Spinal cord (tissue), 10 donors: ENCODE measurements around the gene EMILIN3. TPM values are rescaled to one million over a fixed set of nuclear protein-coding genes. Genes with fewer than 3 reads are reported as not detected.

Experiments
- DNase-seq, 6 donors: peaks; one replicate each; pipeline versions ENCODE4 v3.0.0 to v3.0.0-alpha.2; 2013 to 2015; ENCODE audit warnings: low spot score in 6 of 6, low read depth in 4 of 6
- H3K27ac ChIP-seq: one replicate; pipeline ENCODE4 v1.5.1; 2013; ENCODE audit warnings: low read depth, low read length, control low read depth
- H3K27me3 ChIP-seq: one replicate; pipeline ENCODE4 v1.6.1; 2013; ENCODE audit warnings: low read length; ENCODE audit not compliant: control insufficient read depth, insufficient read depth
- H3K36me3 ChIP-seq: one replicate; pipeline ENCODE4 v1.6.1; 2013; ENCODE audit warnings: low read length; ENCODE audit not compliant: control insufficient read depth, insufficient read depth
- H3K4me1 ChIP-seq: one replicate; pipeline ENCODE4 v1.6.1; 2013; ENCODE audit warnings: low read length; ENCODE audit not compliant: control insufficient read depth, insufficient read depth
- H3K4me3 ChIP-seq: one replicate; pipeline ENCODE4 v1.5.1; 2013; ENCODE audit warnings: low read depth, low read length, control low read depth
- H3K9me3 ChIP-seq: one replicate; pipeline ENCODE4 v1.6.1; 2013; ENCODE audit warnings: low read length; ENCODE audit not compliant: control insufficient read depth, insufficient read depth
- WGBS: methylation state at CpG from one replicate; pipeline ENCODE4 v1.1.5; 2013; ENCODE audit warnings: missing lambda C conversion rate; ENCODE audit not compliant: insufficient coverage; 5-methylcytosine and 5-hydroxymethylcytosine counted together
- polyA plus RNA-seq, 2 donors: library from polyadenylated mRNA; unstranded; fragments of 120-200 nt; gene quantifications; one replicate each; pipeline ENCODE4 v1.2.1, GENCODE V29; 2013; ENCODE audit not compliant: insufficient read length in 2 of 2
- total RNA-seq, 2 donors: library from RNA; depleted of rRNA in 1 of 2; stranded (reverse); fragments of 120-200 nt in 1 of 2; fragments of >200 nt in 1 of 2; gene quantifications; one replicate each; pipeline versions ENCODE4 v1.2.3 to v1.2.4, GENCODE V29; 2013 to 2014
- donor health status: healthy.

The EMILIN3 gene
- total and polyA plus RNA-seq, 4 donors = 8.6 to 16.4 (median 9.6) TPM

DNA sequence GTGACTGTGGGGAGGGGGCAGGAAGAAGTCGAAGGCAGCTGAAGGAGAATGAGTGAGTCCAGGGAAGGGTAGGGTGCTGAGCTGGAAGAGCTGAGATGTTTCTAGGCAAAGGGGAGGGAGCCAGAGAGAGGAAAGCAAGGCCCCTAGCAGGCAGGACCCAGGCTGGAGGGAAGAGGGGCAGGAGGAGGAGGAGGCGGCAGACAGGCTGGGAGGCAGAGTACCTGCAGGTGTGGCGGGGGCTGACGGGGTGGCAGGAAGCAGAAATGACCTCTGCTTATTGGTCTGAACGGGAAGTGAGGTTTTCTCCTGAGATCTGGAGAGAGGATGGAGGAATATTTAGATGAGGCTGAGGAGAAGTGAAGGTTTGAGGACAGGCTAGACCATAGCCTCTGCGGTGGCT lies 10.7 kb upstream of the EMILIN3 start:
- no peaks in the 10 kb centered on the region for H3K9me3 ChIP-seq
- H3K4me3 ChIP-seq = no peak overlapping the region
- no peak overlapping the region for H3K27ac ChIP-seq
- 71% methylated on average over 6 of the region's 6 CpGs for WGBS
- DNase-seq = no peak
- no peaks in the 10 kb centered on the region for H3K27me3 ChIP-seq
- peaks cover 22% of the 10 kb centered on the region for H3K4me1 ChIP-seq
- H3K36me3 ChIP-seq = no peaks in the 10 kb centered on the region

DNA sequence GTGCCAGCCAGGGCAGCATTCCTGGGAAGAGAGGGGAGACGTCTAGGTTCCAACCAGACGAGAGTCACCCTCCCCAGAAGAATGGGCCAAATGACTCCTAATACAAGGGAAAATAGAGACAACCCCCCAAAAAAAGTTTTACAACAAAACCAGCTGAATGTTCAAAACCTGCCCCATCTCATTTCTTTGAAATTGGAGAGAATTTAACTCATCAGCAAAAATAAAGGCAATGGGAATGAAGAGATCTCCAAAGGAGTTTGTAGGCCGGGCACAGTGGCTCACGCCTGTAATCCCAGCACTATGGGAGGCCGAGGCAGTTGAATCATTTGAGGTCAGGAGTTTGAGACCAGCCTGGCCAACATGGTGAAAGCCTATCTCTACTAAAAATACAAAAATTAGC lies 9.7 kb upstream of the EMILIN3 start:
- no peaks in the 10 kb centered on the region for H3K36me3 ChIP-seq
- no peak overlapping the region for H3K27ac ChIP-seq
- H3K27me3 ChIP-seq = no peaks in the 10 kb centered on the region
- DNase-seq = no peak
- no peak overlapping the region for H3K4me3 ChIP-seq
- WGBS = 100% methylated on average over 3 of the region's 5 CpGs
- peaks cover 22% of the 10 kb centered on the region for H3K4me1 ChIP-seq
- H3K9me3 ChIP-seq = no peaks in the 10 kb centered on the region

DNA sequence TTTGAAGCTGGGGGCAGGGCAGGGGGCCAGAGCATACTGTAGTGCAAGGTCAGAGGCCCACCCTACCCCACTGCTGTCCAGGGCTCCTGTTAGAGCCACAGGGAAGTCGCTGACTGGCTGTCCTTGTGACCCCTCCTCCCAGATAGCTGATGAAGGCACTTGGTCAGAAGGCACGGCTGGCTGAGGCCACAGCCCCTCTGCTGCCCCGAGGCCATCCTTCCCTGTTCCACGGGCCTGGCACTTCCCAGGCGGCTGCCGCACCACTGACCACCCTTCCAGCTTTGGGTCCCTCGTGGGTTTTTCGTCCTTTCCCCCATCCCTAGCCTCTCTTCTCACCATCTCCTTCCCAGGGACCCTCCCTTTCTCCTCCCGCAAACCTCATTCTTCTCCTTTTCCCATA lies 9.2 kb upstream of the EMILIN3 start:
- 72% methylated on average over 9 of the region's 9 CpGs for WGBS
- DNase-seq = no peak
- no peaks in the 10 kb centered on the region for H3K27me3 ChIP-seq
- H3K27ac ChIP-seq = no peak overlapping the region
- H3K4me1 ChIP-seq = peaks cover 20% of the 10 kb centered on the region
- no peaks in the 10 kb centered on the region for H3K9me3 ChIP-seq
- H3K4me3 ChIP-seq = no peak overlapping the region
- no peaks in the 10 kb centered on the region for H3K36me3 ChIP-seq

DNA sequence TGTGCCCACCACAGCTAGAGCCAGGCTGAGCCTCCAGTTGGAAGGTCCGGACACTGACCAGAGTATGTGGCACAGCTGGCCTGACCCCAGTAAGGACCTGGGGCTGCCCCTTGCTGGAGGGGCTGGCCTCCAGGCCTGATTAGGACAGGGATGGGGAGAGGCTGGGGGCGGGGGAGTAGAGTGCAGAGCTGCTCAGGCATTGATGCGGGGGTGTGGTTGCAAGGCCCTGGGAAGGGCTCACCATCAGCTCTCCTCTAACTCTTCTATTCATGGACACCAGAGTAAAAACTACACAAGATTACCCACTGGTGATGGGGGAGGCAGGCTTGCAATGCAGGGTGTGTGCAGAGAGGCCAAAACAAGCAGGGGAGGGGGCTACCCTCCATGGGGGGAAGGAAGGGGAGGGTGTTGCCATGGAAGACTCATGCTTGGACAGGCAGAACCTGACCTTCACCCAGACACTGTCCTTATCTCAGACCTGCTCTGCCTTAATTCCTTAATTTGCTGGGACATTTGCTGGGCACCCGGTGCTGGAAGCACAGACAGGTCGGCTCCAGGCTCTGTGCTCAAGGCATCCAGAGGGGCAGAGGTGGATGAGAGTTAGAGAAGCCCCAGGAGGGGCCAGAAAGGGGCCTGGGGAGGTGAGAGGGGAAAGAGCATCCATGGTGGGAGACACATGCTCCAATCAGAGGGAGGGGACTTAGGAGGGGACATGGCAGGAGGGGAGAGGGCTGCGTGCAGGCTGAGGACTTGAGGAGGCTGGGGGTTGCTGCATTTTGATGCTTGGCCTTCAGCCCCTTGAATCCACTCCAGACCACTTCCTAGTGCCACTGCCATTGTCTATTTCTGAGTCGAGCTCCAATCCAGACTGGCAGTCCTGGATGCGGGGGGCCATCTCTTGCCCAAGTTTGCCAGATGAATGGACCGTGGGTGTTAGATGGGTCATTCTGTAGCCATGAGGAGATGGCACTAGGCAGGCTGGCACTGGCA lies 7.6 kb upstream of the EMILIN3 start:
- WGBS = 76% methylated on average over 7 of the region's 9 CpGs
- Histone ChIP-seq H3K4me1 (peaks cover 14% of the 10 kb centered on the region), H3K9me3 (no peaks in the 10 kb centered on the region), H3K27ac (no peak overlapping the region), H3K36me3 (no peaks in the 10 kb centered on the region), H3K27me3 (no peaks in the 10 kb centered on the region), H3K4me3 (no peak overlapping the region)
- DNase-seq = no peak

DNA sequence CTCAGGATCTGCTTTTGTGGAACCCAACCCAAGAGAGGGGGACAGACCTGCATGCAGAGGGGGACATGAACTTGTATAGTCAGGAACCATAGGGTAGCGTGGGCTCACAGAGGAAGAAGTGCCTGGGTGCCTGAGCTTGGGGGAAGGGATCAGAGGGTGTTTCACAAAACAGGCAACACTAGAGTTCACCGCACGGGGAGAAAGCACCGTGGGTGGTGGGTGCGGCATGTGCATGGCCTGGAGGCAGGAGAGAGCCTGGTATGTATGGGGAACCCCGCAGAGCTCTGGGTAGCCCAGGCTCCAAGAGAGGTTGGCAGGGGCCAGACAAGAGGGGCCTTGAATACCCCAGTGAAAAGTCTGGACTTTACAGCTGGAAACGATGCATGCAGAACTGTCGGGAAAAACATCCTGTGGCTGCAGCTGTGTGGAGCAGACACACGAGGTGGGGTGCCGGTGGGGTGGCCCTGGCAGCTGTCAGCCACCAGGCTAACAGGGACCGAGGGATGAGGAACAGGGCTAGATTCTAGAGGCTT lies 6.7 kb upstream of the EMILIN3 start:
- no peak for DNase-seq
- H3K4me1 ChIP-seq = peaks cover 14% of the 10 kb centered on the region
- H3K27ac ChIP-seq = no peak overlapping the region
- H3K9me3 ChIP-seq = no peaks in the 10 kb centered on the region
- H3K4me3 ChIP-seq = no peak overlapping the region
- no peaks in the 10 kb centered on the region for H3K36me3 ChIP-seq
- no peaks in the 10 kb centered on the region for H3K27me3 ChIP-seq
- 72% methylated on average over 10 of the region's 11 CpGs for WGBS

DNA sequence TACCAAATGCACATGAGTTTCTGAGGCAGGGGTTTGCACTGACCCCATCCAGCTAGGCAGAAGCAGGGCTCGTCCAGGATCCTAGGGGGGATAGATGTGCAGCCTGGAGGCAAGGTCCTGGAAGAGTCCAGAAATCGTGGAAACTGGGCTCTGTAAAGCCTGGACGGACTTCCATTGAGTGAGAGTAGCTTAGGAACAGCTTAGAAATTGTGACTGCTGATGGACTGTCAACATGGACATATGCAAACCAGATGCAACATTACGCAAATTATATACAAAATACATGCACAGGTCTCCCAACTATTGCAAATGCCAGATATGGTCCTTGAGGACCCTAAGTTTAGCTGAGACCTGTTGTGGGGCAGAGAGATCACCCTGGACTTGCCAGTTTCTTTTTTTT lies 4.8 kb upstream of the EMILIN3 start:
- H3K9me3 ChIP-seq = no peaks in the 10 kb centered on the region
- no peaks in the 10 kb centered on the region for H3K36me3 ChIP-seq
- H3K4me1 ChIP-seq = peaks cover 20% of the 10 kb centered on the region
- H3K27me3 ChIP-seq = peaks cover 9% of the 10 kb centered on the region
- 77% methylated on average over 3 of the region's 4 CpGs for WGBS
- H3K4me3 ChIP-seq = no peak overlapping the region
- DNase-seq = no peak
- H3K27ac ChIP-seq = no peak overlapping the region

DNA sequence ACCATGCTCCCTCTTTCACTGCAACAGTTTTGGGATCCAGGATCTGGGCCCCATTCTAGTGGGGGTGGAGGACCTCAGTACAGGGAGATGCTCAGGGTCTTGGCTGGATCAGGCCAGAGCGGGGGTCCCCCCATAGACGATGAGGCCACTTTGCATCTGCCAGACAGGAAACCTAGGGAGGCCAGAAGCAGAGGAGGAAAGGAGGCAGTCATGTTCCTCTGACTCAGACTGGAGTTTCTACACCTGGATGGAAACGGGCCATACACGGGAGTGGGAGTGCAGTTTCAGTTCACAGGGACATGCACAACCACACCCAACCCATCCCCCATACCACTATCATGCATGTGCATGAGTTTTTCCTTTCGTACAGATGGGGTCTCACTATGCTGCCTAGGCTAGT lies 3.6 kb upstream of the EMILIN3 start:
- DNase-seq = no peak
- Histone ChIP-seq H3K36me3 (peaks cover under 1% of the 10 kb centered on the region), H3K4me3 (no peak overlapping the region), H3K27me3 (peaks cover 18% of the 10 kb centered on the region), H3K27ac (no peak overlapping the region), H3K9me3 (no peaks in the 10 kb centered on the region), H3K4me1 (peaks cover 30% of the 10 kb centered on the region)
- WGBS = 97% methylated on average over 4 of the region's 5 CpGs

DNA sequence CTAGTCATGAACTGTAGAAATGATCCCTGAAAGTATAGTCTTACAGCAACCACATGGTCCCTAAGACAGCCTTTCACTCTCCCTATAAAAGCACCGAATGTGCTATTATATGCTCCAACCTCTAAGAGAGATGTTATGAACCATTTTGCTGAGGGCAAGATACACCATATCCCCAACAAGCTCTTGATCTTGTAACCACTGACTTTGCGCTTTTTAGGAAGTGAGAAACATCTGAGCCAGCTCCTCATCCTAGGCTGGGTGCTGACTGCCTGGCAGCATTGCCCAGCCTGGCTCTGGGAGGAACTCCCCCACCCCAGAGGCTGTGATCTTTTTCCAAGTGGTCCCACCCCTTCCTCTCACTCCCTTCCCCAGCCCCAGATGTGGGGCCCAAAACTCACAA lies 3.1 kb upstream of the EMILIN3 start:
- WGBS = 96% methylated on average over 2 of the region's 2 CpGs
- Histone ChIP-seq H3K27me3 (peaks cover 23% of the 10 kb centered on the region), H3K4me3 (no peak overlapping the region), H3K4me1 (peaks cover 32% of the 10 kb centered on the region), H3K36me3 (peaks cover 2% of the 10 kb centered on the region), H3K9me3 (no peaks in the 10 kb centered on the region), H3K27ac (no peak overlapping the region)
- DNase-seq = no peak

DNA sequence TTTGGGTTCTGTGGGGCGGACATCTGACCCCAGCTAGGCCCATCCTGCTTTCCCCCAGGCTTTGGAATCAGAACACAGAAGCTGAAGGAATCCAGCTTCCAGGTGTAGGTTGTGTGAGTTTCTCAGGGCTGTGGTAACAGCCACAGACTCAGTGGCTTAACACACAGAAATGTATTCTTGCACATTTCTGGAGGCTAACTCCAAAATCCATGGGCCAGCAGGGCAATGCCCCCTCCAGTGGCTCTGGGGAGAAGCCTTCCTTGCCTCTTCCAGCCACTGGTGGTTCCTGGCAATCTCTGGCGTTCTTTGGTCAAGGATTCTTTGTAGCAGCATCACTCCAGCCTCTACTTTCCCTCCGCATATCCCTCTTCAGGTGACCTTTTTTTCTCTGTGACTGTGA lies 1.3 kb upstream of the EMILIN3 start:
- Histone ChIP-seq H3K36me3 (peaks cover 12% of the 10 kb centered on the region), H3K27me3 (peaks cover 23% of the 10 kb centered on the region), H3K4me1 (peaks cover 18% of the 10 kb centered on the region), H3K27ac (no peak overlapping the region), H3K4me3 (no peak overlapping the region), H3K9me3 (no peaks in the 10 kb centered on the region)
- DNase-seq = no peak
- 100% methylated on average over 2 of the region's 3 CpGs for WGBS

DNA sequence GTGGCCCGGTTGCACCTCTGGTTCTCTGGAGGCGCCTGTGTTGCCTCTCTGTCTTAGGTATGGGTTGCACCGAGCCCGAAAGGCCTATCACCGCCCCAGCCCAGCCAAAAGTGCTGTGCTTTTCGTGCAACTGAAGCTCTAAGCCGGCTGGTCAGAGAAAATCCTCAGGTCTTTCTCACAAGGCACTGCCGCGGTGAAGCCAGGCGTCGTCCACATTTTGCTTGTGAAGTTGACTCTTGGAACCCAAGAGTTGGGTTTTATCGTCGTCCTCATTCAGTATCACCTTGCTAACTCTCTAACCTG lies 726 bp upstream of the EMILIN3 start:
- H3K4me3 ChIP-seq = no peak overlapping the region
- H3K4me1 ChIP-seq = peaks cover 23% of the 10 kb centered on the region
- 71% methylated on average over 13 of the region's 13 CpGs for WGBS
- DNase-seq = no peak
- H3K9me3 ChIP-seq = no peaks in the 10 kb centered on the region
- no peak overlapping the region for H3K27ac ChIP-seq
- H3K27me3 ChIP-seq = peaks cover 23% of the 10 kb centered on the region
- peaks cover 18% of the 10 kb centered on the region for H3K36me3 ChIP-seq
